Tibial nerve (tissue), 4 donors: ENCODE measurements around the gene RPL27.
A peak's percentile ranks its signal among the peaks of the same experiment; 100 is the strongest.

Experiments
- EP300 ChIP-seq, 2 donors: sonication (generic); formaldehyde crosslinking; IDR thresholded peaks; one replicate each; pipeline ENCODE4 v1.6.1; 2017; ENCODE audit warnings: antibody characterized with exemption in 2 of 2, mild to moderate bottlenecking in 1 of 2
- TF ChIP-seq, protein P1 (sequence below), 5 experiments: fragments of 200-600 bp in 3 of 5; fragments of 450-650 bp in 2 of 5; sonication (generic) in 3 of 5; IDR thresholded peaks; one replicate each; pipeline ENCODE4 v1.5.1; 2016 to 2019; ENCODE audit warnings: antibody characterized with exemption in 5 of 5, mild to moderate bottlenecking in 3 of 5, moderate library complexity in 2 of 5

DNA sequence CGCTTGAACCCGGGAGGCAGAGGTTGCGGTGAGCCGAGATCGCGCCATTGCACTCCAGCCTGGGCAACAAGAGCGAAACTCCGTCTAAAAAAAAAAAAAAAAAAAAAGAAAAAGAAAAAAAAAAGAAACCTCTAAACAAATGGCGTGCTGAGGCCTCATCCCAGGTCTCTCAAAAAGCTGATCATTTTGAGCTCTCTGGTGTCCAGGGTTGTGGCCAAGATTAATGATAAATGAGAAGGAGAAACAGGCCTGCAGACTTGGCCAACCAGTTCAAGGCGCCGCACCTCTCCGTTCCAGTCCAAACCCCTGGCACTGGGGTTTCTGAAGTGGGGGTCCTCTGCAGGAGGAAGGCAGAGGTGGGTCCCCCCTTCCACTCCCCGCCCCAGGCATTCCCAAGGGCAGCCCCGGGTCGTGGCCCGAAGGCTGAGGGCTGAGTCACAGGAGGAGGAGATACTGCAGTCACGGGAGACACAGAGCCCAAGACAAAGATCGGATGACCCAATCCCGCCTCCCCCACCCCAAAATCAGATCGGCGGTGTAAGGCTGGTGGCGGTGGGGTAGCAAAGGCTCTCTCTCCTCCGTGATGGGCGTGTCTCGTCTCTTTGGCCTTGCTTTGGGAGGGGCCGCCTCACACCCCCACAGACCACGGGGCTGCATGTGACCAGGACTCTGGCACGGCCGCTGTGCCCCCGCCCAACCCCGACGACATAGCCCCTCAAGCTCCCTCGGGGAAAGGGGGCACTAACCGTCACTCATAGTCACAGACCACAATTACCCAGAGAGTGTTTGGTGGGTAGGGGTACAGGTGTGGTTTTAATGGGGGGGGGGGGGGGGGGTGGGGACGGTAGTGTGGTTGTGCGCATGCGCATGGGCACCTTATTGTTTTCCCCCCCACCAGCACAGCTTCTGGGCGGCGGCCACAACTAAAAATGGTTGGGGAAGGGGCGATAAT lies 22.8 kb downstream of the RPL27 start:
- TF ChIP-seq, protein P1, sequence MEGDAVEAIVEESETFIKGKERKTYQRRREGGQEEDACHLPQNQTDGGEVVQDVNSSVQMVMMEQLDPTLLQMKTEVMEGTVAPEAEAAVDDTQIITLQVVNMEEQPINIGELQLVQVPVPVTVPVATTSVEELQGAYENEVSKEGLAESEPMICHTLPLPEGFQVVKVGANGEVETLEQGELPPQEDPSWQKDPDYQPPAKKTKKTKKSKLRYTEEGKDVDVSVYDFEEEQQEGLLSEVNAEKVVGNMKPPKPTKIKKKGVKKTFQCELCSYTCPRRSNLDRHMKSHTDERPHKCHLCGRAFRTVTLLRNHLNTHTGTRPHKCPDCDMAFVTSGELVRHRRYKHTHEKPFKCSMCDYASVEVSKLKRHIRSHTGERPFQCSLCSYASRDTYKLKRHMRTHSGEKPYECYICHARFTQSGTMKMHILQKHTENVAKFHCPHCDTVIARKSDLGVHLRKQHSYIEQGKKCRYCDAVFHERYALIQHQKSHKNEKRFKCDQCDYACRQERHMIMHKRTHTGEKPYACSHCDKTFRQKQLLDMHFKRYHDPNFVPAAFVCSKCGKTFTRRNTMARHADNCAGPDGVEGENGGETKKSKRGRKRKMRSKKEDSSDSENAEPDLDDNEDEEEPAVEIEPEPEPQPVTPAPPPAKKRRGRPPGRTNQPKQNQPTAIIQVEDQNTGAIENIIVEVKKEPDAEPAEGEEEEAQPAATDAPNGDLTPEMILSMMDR (IDR thresholded peaks at IDR 0.05): peak in 1 of 5 experiments; percentile 8
- TF ChIP-seq EP300 (IDR thresholded peaks at IDR 0.05): peak; percentile 12 to 83
